GM23338 (cell line): ENCODE measurements around the gene PHF20.

Experiments used
- CREB1 ChIP-seq: fragments of 250-450 bp; sonication (Bioruptor Pico); IDR thresholded peaks from 2 replicates; pipeline ENCODE4 v1.5.0; 2020; ENCODE audit warnings: low read depth, mild to moderate bottlenecking, moderate library complexity
- CTCF ChIP-seq, 2 experiments: fragments of 200-600 bp in 1 of 2; sonication (generic) in 1 of 2; conservative IDR thresholded peaks; 2 replicates each; pipeline versions ENCODE4 v1.5.1 to v1.6.1; 2016 to 2017; ENCODE audit warnings: antibody characterized with exemption in 2 of 2, low read depth in 2 of 2, mild to moderate bottlenecking in 2 of 2, moderate library complexity in 1 of 2
- ETS1 ChIP-seq: IDR thresholded peaks from 2 replicates; pipeline ENCODE4 v1.6.1; 2016; ENCODE audit warnings: antibody characterized with exemption
- EZH2 ChIP-seq: fragments of 200-600 bp; sonication (generic); IDR thresholded peaks from one replicate; pipeline ENCODE4 v1.8.0; 2017; ENCODE audit warnings: antibody characterized with exemption, mild to moderate bottlenecking, low read depth; ENCODE audit not compliant: unreplicated experiment
- EZH2phosphoT487 ChIP-seq: fragments of 200-600 bp; sonication (generic); IDR thresholded peaks from one replicate; pipeline ENCODE4 v1.8.1; 2018; ENCODE audit warnings: antibody characterized with exemption; ENCODE audit not compliant: unreplicated experiment
- JUNB ChIP-seq: IDR thresholded peaks from one replicate; pipeline ENCODE4 v1.6.1; 2016; ENCODE audit warnings: antibody characterized with exemption; ENCODE audit not compliant: unreplicated experiment
- NANOG ChIP-seq: IDR thresholded peaks from 2 replicates; pipeline ENCODE4 v1.6.1; 2016; ENCODE audit warnings: antibody characterized with exemption, borderline replicate concordance
- POLR2AphosphoS5 ChIP-seq: IDR thresholded peaks from 2 replicates; pipeline ENCODE4 v1.6.1; 2016; ENCODE audit warnings: antibody characterized with exemption, low read depth
- REST ChIP-seq: IDR thresholded peaks from one replicate; pipeline ENCODE4 v1.6.1; 2018; ENCODE audit warnings: antibody characterized with exemption; ENCODE audit not compliant: unreplicated experiment
- STAT1 ChIP-seq: IDR thresholded peaks from one replicate; pipeline ENCODE4 v1.6.1; 2016; ENCODE audit warnings: antibody characterized with exemption; ENCODE audit not compliant: unreplicated experiment
- ZNF114 ChIP-seq: fragments of 250-450 bp; sonication (Bioruptor Pico); IDR thresholded peaks from 2 replicates; pipeline ENCODE4 v1.5.0; 2020; ENCODE audit warnings: mild to moderate bottlenecking, moderate library complexity
- ZNF462 ChIP-seq: fragments of 250-450 bp; sonication (Bioruptor Pico); IDR thresholded peaks from 2 replicates; pipeline ENCODE4 v1.5.0; 2020; ENCODE audit warnings: mild to moderate bottlenecking, moderate library complexity

GRCh38 chr20:35883336-35883777, 111.5 kb downstream of the PHF20 start:
- TF ChIP-seq REST: no peak
- TF ChIP-seq ZNF114 (CRISPR knock-in tag): no peak
- no peak for TF ChIP-seq CTCF (conservative IDR thresholded peaks at IDR 0.05; ENCODE audit: low read depth in 2 of 2)
- no peak for TF ChIP-seq EZH2
- TF ChIP-seq EZH2phosphoT487: no peak
- TF ChIP-seq JUNB: no peak
- no peak for TF ChIP-seq POLR2AphosphoS5
- no peak for TF ChIP-seq ETS1
- TF ChIP-seq CREB1 (CRISPR knock-in tag): no peak
- TF ChIP-seq STAT1: no peak
- no peak for TF ChIP-seq ZNF462 (CRISPR knock-in tag)
- TF ChIP-seq NANOG: no peak
